HCT116 (cell line): ENCODE measurements around the gene C10orf95. TPM values are rescaled to one million over a fixed set of nuclear protein-coding genes. Genes with fewer than 3 reads are reported as not detected.

Experiments used
- ATAC-seq: fragments of 200-7000 bp; cut with Tn5 transposase; 2 replicates; pipeline ENCODE4 v1.9.1; 2020; ENCODE audit warnings: mild to moderate bottlenecking, moderate library complexity
- BruUV-seq: library from RNA; stranded (reverse); fragments of 400-500 nt; replicated peaks from 2 replicates; lab custom pipeline; 2021; lab: Mats Ljungman, UMichigan
- CTCF ChIA-PET: fragments of 300-600 bp; sonication (Branson Sonifier 250); formaldehyde crosslinking; loops from one replicate; lab custom pipeline; 2021; ENCODE audit warnings: antibody characterized with exemption; lab: Charles Lee
- POLR2A ChIA-PET: fragments of 300-600, 350-600 bp; sonication (Branson Sonifier 250); formaldehyde crosslinking; loops from one replicate; lab custom pipeline; 2021; ENCODE audit warnings: antibody characterized with exemption; lab: Charles Lee
- RAD21 ChIA-PET, 2 experiments: fragments of 300-600 bp; sonication (Branson Sonifier 250); formaldehyde crosslinking; loops; one replicate each; lab custom pipeline; 2023; ENCODE audit warnings: low total read pairs in 2 of 2; ENCODE audit not compliant: uncharacterized antibody in 2 of 2, unreplicated experiment in 2 of 2, low non-redundant PET in 1 of 2; lab: Charles Lee
- DNase-seq: peaks from one replicate; pipeline ENCODE4 v3.0.0-alpha.2; 2010; ENCODE audit warnings: low read depth, low spot score
- H2AFZ ChIP-seq: fragments of 200-600 bp; shearing (Covaris generic), sonication (generic); 2 replicates; pipeline ENCODE4 v1.6.1; 2017; ENCODE audit warnings: low read depth, mixed run types, mixed read lengths, antibody characterized with exemption, low read length; ENCODE audit not compliant: poor library complexity, severe bottlenecking
- H3K27ac ChIP-seq: 2 replicates; pipeline ENCODE4 v1.5.1; 2012; ENCODE audit warnings: low read depth, low read length
- H3K27me3 ChIP-seq: fragments of 200-600 bp; sonication (generic); 2 replicates; pipeline ENCODE4 v1.6.1; 2016; ENCODE audit warnings: mixed run types, low read length, mixed read lengths; ENCODE audit not compliant: insufficient read depth
- H3K36me3 ChIP-seq, 2 experiments: fragments of 200-500 bp in 1 of 2; fragments of 200-600 bp in 1 of 2; sonication (Bioruptor generic) in 1 of 2; sonication (generic) in 1 of 2; 2 replicates each; pipeline versions ENCODE4 v1.5.1 to v1.6.1; 2014 to 2016; ENCODE audit warnings: low read length in 2 of 2, inconsistent platforms in 1 of 2, mixed read lengths in 1 of 2, mixed run types in 1 of 2; ENCODE audit not compliant: insufficient read depth in 2 of 2, control insufficient read depth in 1 of 2
- H3K4me1 ChIP-seq, 2 experiments: fragments of 200-600 bp in 1 of 2; sonication (generic) in 1 of 2; 2 replicates each; pipeline versions ENCODE4 v1.5.1 to v1.6.1; 2012 to 2017; ENCODE audit warnings: low read length in 2 of 2, inconsistent platforms in 1 of 2, mild to moderate bottlenecking in 1 of 2, mixed read lengths in 1 of 2, mixed run types in 1 of 2, moderate library complexity in 1 of 2; ENCODE audit not compliant: insufficient read depth in 2 of 2, control insufficient read depth in 1 of 2
- H3K4me2 ChIP-seq: fragments of 200-600 bp; sonication (generic); 2 replicates; pipeline ENCODE4 v1.6.1; 2017; ENCODE audit warnings: mixed run types, low read length, mixed read lengths
- H3K4me3 ChIP-seq, 2 experiments: fragments of 200-600 bp in 1 of 2; sonication (generic) in 1 of 2; replicated peaks in 1 of 2; 2 replicates each; pipeline ENCODE4 v1.5.1; 2011 to 2016; ENCODE audit warnings: low read length in 2 of 2, control low read depth in 1 of 2, low read depth in 1 of 2, mild to moderate bottlenecking in 1 of 2, mixed read lengths in 1 of 2, mixed run types in 1 of 2
- H3K79me2 ChIP-seq: fragments of 200-600 bp; sonication (generic); 2 replicates; pipeline ENCODE4 v1.6.1; 2017; ENCODE audit warnings: mild to moderate bottlenecking, mixed run types, low read length, moderate library complexity, mixed read lengths; ENCODE audit not compliant: insufficient read depth
- H3K9ac ChIP-seq: fragments of 200-600 bp; sonication (generic); 2 replicates; pipeline ENCODE4 v1.6.1; 2016; ENCODE audit warnings: low read length, mixed read lengths
- H3K9me2 ChIP-seq: fragments of 200-600 bp; sonication (generic), shearing (Covaris generic); 2 replicates; pipeline ENCODE4 v1.6.1; 2017; ENCODE audit warnings: mixed run types, mild to moderate bottlenecking, moderate library complexity; ENCODE audit not compliant: insufficient read depth
- H3K9me3 ChIP-seq, 2 experiments: fragments of 200-500 bp in 1 of 2; fragments of 200-600 bp in 1 of 2; sonication (Bioruptor generic) in 1 of 2; sonication (generic) in 1 of 2; 2 replicates each; pipeline ENCODE4 v1.6.1; 2014 to 2017; ENCODE audit warnings: low read length in 2 of 2, mixed read lengths in 2 of 2, inconsistent platforms in 1 of 2, low read depth in 1 of 2, mild to moderate bottlenecking in 1 of 2, mixed run types in 1 of 2, moderate library complexity in 1 of 2; ENCODE audit not compliant: control insufficient read depth in 1 of 2, insufficient read depth in 1 of 2
- H4K20me1 ChIP-seq: fragments of 200-600 bp; sonication (generic), shearing (Covaris generic); 2 replicates; pipeline ENCODE4 v1.6.1; 2017; ENCODE audit warnings: mixed run types, mild to moderate bottlenecking, moderate library complexity; ENCODE audit not compliant: insufficient read depth
- CBX3 ChIP-seq: IDR thresholded peaks from 2 replicates; pipeline ENCODE4 v1.6.1; 2012; ENCODE audit warnings: low read depth
- CEBPB ChIP-seq: IDR thresholded peaks from 2 replicates; pipeline ENCODE4 v1.6.1; 2012; ENCODE audit warnings: low read depth
- EGR1 ChIP-seq: IDR thresholded peaks from 2 replicates; pipeline ENCODE4 v1.6.1; 2012; ENCODE audit warnings: low read depth
- ELF1 ChIP-seq: IDR thresholded peaks from 2 replicates; pipeline ENCODE4 v1.6.1; 2012; ENCODE audit warnings: low read depth, borderline replicate concordance
- EZH2 ChIP-seq: fragments of 200-600 bp; sonication (generic); IDR thresholded peaks from 2 replicates; pipeline ENCODE4 v1.6.1; 2017; ENCODE audit warnings: antibody characterized with exemption, mixed run types
- EZH2phosphoT487 ChIP-seq: fragments of 200-600 bp; IDR thresholded peaks from 2 replicates; pipeline ENCODE4 v1.6.1; 2018; ENCODE audit warnings: antibody characterized with exemption, borderline replicate concordance
- POLR2AphosphoS5 ChIP-seq: IDR thresholded peaks from 2 replicates; pipeline ENCODE4 v1.6.1; 2011; ENCODE audit warnings: mild to moderate bottlenecking, low read depth, low read length, moderate library complexity
- SRF ChIP-seq: IDR thresholded peaks from 2 replicates; pipeline ENCODE4 v1.6.1; 2012; ENCODE audit warnings: low read depth
- YY1 ChIP-seq: IDR thresholded peaks from 2 replicates; pipeline ENCODE4 v1.6.1; 2011; ENCODE audit warnings: low read length, low read depth, moderate library complexity, mild to moderate bottlenecking; ENCODE audit not compliant: insufficient replicate concordance; ENCODE audit errors: extremely low read depth
- ZBTB33 ChIP-seq: IDR thresholded peaks from 2 replicates; pipeline ENCODE4 v1.6.1; 2011; ENCODE audit warnings: mild to moderate bottlenecking, low read length, moderate library complexity; ENCODE audit not compliant: insufficient replicate concordance; ENCODE audit errors: extremely low read depth
- ZFX ChIP-seq: fragments of 450-650 bp; IDR thresholded peaks from 2 replicates; pipeline ENCODE4 v1.6.1; 2017
- intact Hi-C: fragments of 100-400 bp; cut with micrococcal nuclease; formaldehyde crosslinking; loops from 2 replicates; pipeline ENCODE4 v1.10.0; 2022
- total RNA-seq: library from RNA; stranded (reverse); gene quantifications from one replicate; pipeline ENCODE4 v1.2.1, GENCODE V29; 2021; ENCODE audit not compliant: unreplicated experiment
- TF ChIP-seq, protein P1 (sequence below), 3 experiments: fragments of 200-600 bp in 1 of 3; sonication (generic) in 1 of 3; IDR thresholded peaks in 2 of 3; conservative IDR thresholded peaks in 1 of 3; 2 replicates each; pipeline ENCODE4 v1.5.1; 2012 to 2017; ENCODE audit warnings: low read depth in 2 of 3, low read length in 2 of 3, antibody characterized with exemption in 1 of 3, borderline replicate concordance in 1 of 3, control low read depth in 1 of 3, mild to moderate bottlenecking in 1 of 3, mixed read lengths in 1 of 3, mixed run types in 1 of 3, moderate library complexity in 1 of 3; ENCODE audit not compliant: insufficient read depth in 1 of 3

Gene C10orf95
- total RNA-seq, 1 experiment from 2014 or later, result 2.1 TPM

- Histone ChIP-seq H3K36me3 (peaks cover 0 to 11% of the 10 kb centered on the region in 2 experiments; a peak in 1 of 4 replicates), H3K27me3 (no peaks in the 10 kb centered on the region), H3K9me3 (no peaks in the 10 kb centered on the region), H2AFZ (peak overlapping the region; percentile 70), H4K20me1 (no peaks in the 10 kb centered on the region), H3K4me1 (peaks cover 15 to 33% of the 10 kb centered on the region in 2 experiments; a peak in 3 of 4 replicates), H3K79me2 (peaks cover 11% of the 10 kb centered on the region), H3K4me2 (peak overlapping the region; percentile 93), H3K27ac (peak overlapping the region; percentile 77), H3K9me2 (no peaks in the 10 kb centered on the region), H3K9ac (peak overlapping the region; percentile 87), H3K4me3 (peak overlapping the region; percentile 87 to 94)
- ChIA-PET CTCF (interaction anchor here (1.0 to 4.7 kb wide), 10 partner anchors 12 to 638 kb away, joined by 4 to 98 read pairs (median 12); partner anchors contain the start of genes C10orf95, CUEDC2 and SUFU), RAD21 (interaction anchor here in 1 of 2 experiments (1.0 kb wide), 1 partner anchor 189 kb away, joined by 3 read pairs; no protein-coding TSS in a partner anchor), POLR2A (interaction anchor here (1.8 to 4.2 kb wide), 5 partner anchors 10 to 31 kb away, joined by 5 to 47 read pairs (median 12); partner anchors contain the start of genes C10orf95 and CUEDC2)
- intact Hi-C loops, result loop anchor here (2.0 to 5.0 kb wide), 2 partner anchors 43 to 59 kb away; no protein-coding TSS in a partner anchor
- DNase-seq (no peak), ATAC-seq (no peak)
- BruUV-seq, result no TSS peak
- 0 out of 2 replicates have a peak, but pooled peaks have one; percentile 12 for TF ChIP-seq POLR2AphosphoS5
- no peak for TF ChIP-seq CEBPB
- no peak for TF ChIP-seq CBX3
- TF ChIP-seq EGR1, result no peak
Observed at GRCh38 chr10:102419269-102420180, 31.8 kb downstream of the C10orf95 start.

GRCh38 chr10:102418622-102419268 lies 32.6 kb downstream of the C10orf95 start, which contains the start of gene PSD:
PSD (minus strand) TSS chr10:102418785; CDS start chr10:102417038, 1,747 bp downstream.
- ATAC-seq (no peak), DNase-seq (no peak)
- Histone ChIP-seq H3K4me3 (peak within 1 kb of the TSS; percentile 87 to 94), H3K27ac (no peak within 1 kb of the TSS), H3K9me2 (no peaks in the 10 kb centered on the region), H4K20me1 (no peaks in the 10 kb centered on the region), H3K9me3 (no peaks in the 10 kb centered on the region), H3K27me3 (no peaks in the 10 kb centered on the region), H3K4me1 (peaks cover 15 to 33% of the 10 kb centered on the region in 2 experiments; a peak in 3 of 4 replicates), H3K36me3 (peaks cover 0 to 9% of the 10 kb centered on the region in 2 experiments; a peak in 1 of 4 replicates), H3K79me2 (peaks cover 11% of the 10 kb centered on the region), H3K4me2 (peak within 1 kb of the TSS; percentile 93), H2AFZ (peak within 1 kb of the TSS; percentile 70), H3K9ac (peak within 1 kb of the TSS; percentile 87; the same call in 1 of the 2 replicates)
- CTCF ChIA-PET, result no interaction called here
- POLR2A ChIA-PET, result no interaction called here
- intact Hi-C loops, result no loop called here
- BruUV-seq, result no TSS peak
- RAD21 ChIA-PET, result no interaction called here
- TF ChIP-seq YY1 (no peak), SRF (no peak), EZH2 (no peak), ELF1 (no peak), EZH2phosphoT487 (no peak), ZBTB33 (no peak), ZFX (no peak), CBX3 (no peak), EGR1 (no peak)
- TF ChIP-seq, protein P1, sequence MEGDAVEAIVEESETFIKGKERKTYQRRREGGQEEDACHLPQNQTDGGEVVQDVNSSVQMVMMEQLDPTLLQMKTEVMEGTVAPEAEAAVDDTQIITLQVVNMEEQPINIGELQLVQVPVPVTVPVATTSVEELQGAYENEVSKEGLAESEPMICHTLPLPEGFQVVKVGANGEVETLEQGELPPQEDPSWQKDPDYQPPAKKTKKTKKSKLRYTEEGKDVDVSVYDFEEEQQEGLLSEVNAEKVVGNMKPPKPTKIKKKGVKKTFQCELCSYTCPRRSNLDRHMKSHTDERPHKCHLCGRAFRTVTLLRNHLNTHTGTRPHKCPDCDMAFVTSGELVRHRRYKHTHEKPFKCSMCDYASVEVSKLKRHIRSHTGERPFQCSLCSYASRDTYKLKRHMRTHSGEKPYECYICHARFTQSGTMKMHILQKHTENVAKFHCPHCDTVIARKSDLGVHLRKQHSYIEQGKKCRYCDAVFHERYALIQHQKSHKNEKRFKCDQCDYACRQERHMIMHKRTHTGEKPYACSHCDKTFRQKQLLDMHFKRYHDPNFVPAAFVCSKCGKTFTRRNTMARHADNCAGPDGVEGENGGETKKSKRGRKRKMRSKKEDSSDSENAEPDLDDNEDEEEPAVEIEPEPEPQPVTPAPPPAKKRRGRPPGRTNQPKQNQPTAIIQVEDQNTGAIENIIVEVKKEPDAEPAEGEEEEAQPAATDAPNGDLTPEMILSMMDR (IDR thresholded peaks at IDR 0.05 in 2 of 3, conservative IDR thresholded peaks at IDR 0.05 in 1 of 3; ENCODE audit: borderline replicate concordance in 1 of 3, insufficient read depth in 1 of 3, low read depth in 2 of 3, low read length in 2 of 3), result no peak
